ENCODE results near the gene SH3BP5L.
"Not testable (repeated sequence)": the region's sequence is repeated elsewhere in the genome, so short reads cannot be mapped to it uniquely, and the experiment has no call there.

SH3BP5L gene

DNA sequence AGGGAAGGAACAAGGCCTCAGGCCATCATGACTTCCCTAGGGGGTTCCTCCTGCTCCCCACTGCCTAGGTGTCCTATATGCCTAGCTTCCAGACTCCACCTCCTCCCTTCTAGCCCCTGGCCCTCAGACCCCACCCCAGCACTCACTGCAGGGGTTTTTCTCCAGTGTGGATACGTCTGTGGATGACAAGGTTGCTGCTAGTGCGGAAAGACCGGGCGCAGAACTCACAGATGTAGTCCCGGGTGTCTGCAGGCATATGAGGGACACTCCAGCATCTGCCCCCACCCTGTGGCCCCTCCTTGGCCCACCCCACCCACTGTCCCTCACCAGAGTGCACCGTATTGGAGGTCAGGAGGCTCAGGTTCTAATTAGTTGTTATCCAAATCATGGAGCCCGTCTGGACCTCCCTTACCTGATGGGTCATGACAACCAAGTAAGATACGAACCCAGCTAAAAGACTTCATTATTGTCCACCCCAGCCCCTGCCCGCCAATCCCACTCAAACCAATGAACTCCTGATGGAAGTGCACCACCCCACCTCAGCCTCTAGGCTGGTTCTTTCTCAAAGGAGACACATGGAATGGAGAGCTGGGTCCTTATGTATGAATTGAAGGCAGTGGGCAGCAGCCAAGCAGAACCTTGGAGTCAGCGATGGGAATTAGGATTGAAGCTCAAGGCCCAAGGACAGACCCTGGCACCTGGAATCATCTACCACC is 25.0 kb upstream of the SH3BP5L start:
- no peak for DNase-seq (ENCODE audit: low spot score)

DNA sequence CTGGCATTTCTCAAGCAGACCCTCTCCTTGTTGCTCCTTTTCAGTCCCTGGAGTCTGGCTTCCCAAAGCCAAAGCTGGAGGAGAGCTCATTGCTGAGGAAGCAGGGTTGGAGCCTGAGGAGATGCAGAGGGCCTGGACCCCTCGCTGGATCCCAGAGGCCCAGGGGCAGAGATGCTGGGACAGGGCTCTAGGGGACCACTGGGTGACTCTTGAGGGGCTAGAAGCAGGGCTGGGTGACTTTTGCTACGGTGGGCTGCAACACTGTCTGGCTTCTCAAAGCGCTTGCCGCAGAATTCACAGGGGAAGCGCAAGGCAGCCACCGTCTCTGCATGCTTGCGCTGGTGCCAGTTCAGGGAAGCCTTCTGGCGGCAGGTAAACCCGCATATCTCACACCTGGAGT is 24.4 kb upstream of the SH3BP5L start:
- DNase-seq (ENCODE audit: low spot score): no peak

DNA sequence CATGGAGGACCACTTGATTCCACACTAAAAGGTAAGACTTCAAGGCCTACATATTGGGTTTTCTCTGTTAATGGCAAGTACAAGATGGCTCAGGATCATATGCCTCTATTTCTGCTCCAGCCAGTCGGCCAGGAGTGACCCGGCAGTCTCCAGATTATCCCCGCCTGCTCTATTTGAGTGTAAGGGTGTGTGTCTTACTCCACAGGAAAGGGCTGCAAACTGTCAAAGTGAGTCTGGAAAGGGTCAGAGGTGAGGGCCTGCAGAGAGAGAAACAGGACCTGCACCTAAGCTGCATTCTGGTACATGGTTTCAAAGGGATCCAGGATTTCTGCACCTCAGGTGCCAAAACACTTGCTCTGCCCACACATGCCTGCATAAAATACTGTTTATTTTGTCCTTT is 23.9 kb upstream of the SH3BP5L start:
- DNase-seq (ENCODE audit: low spot score): no peak

DNA sequence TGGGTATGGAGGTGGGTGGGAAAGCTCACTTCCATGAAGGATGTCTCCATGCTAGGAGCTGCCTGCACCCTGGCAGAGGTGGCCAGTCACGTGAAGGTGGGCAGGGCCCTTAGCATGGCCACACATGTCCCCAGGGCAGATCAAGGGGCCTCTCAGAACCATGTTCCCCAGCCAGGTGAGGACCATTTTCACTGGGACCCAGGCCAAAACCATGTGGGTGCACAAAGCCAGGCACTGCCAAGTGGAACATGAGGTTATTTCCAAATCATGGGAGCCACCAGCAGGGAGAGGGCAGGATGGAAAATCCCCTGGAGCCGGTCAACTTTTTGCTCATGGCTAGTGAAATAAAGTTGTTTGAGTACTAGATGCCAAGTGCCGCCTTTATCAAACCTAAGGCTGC is 23.4 kb upstream of the SH3BP5L start:
- DNase-seq (ENCODE audit: low spot score): no peak

DNA sequence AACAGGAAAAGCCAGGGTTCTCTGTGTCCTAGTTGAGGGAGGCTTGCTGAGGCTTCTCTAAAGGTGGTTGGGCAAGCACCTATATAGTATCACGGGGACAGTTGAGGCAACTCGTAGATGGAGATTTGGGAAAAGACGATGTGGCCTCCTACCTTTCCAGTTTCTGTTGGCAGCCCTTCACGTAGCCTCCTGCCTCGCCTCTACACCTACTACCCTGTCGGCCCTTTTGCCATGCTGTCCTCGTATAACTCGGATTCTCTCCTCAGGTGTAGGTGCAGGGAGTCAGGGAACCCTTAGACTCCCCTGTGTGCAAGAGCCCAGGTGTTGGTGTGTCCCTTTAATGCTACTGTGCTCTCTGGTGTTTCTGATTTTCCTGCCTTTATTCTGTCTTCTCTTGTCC is 22.9 kb upstream of the SH3BP5L start:
- DNase-seq (ENCODE audit: low spot score): no peak

DNA sequence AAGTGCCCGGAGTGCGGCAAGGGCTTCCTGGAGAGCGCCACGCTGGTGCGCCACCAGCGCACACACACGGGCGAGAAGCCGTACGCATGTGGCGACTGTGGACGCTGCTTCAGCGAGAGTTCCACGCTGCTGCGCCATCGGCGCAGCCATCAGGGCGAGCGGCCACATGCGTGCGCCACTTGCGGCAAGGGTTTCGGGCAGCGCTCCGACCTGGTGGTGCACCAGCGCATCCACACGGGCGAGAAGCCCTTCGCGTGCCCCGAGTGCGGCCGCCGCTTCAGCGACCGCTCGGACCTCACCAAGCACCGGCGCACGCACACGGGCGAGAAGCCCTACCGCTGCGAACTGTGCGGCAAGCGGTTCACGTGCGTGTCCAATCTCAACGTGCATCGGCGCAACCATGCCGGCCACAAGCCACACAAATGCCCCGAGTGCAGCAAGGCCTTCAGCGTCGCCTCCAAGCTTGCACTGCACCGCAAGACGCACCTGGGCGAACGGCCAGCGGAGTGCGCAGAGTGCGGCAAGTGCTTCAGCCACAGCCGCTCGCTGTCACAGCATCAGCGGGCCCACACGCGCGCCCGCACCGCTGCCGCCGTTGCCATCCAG is 22.3 kb upstream of the SH3BP5L start:
- no peak for DNase-seq (ENCODE audit: low spot score)

DNA sequence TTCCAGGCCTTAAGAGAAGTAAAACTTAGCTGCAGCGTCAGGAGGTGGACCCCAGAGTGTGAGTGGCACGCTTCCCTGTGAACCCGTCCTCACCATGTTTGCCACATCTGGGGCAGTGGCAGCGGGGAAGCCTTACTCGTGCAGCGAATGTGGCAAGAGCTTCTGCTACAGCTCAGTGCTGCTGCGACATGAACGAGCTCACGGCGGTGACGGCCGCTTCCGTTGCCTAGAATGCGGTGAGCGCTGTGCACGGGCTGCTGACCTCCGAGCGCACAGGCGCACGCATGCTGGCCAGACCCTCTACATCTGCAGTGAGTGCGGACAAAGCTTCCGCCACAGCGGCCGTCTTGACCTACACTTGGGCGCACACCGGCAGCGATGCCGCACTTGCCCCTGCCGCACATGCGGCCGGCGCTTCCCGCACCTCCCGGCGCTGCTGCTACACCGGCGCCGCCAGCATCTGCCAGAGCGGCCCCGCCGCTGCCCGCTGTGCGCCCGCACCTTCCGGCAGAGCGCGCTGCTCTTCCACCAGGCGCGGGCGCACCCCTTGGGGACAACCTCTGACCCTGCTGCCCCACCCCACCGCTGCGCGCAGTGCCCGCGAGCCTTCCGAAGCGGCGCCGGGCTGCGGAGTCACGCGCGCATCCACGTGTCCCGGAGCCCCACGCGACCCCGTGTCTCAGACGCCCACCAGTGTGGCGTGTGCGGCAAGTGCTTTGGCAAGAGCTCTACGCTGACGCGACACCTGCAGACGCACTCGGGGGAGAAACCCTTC is 21.7 kb upstream of the SH3BP5L start:
- DNase-seq (ENCODE audit: low spot score): no peak

DNA sequence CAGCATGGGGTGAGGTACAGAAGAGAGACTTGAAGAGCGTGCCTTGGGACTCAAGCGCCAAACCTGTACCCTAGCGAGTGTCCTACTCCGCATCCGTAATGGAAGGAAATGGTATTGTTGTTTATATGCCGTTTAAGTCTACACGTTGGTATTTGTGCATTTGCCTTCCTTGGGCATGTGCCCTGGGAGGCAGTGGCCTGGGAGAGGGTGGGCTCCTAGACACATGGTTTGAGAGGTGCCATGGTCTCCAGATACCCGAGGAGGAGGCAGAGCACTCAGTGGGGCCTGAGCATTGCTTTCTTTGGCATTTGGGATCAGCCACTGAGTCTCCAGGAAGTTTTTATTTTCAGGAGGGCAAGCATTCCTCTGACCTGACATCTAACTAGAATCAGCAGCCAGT is 18.8 kb upstream of the SH3BP5L start:
- DNase-seq (ENCODE audit: low spot score): no peak

DNA sequence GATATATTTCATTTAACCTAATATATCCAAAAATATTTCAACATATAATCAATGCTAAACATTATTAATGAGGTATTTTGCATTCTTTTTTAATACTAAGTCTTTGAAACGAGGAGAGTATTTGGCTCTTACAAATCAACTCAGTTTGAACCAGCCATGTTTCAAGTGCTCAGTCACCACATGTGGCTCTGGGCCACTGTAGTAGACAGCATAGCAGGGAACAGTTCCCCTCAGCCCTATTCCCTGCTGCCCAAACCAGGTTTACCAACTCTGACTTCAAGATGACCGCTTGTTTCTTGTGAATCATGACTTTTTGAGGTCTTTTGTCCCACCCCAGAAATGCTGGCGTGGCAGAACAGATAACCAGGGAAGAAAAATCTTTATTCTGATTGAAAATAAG is 18.0 kb upstream of the SH3BP5L start:
- no peak for DNase-seq (ENCODE audit: low spot score)

DNA sequence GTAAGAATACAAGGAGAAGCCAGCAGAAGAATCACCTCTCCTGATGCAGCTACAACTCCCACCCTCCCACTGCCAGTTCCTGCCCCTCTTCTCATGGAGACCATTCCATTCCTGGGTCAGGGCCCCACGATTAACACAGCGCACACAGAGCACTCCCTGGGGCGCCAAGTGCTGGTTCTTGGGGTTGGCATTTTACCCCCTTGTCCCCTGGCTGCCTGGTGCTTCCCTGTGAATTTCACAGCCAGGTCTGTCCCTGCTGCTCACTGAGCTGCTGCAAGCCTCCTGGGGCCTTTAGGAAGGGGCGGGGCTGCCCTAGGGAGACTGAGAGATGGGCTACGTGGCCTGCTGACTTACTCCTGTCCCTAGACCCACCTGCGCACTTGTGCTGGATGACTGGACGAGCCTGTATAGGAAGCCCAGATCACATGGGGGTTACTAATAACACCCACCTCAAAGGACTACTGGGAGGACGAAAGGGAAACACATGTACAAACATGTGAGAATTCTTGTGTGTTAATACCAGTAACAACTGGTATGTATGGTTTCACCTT is 17.1 kb upstream of the SH3BP5L start:
- no peak for DNase-seq (ENCODE audit: low spot score)

DNA sequence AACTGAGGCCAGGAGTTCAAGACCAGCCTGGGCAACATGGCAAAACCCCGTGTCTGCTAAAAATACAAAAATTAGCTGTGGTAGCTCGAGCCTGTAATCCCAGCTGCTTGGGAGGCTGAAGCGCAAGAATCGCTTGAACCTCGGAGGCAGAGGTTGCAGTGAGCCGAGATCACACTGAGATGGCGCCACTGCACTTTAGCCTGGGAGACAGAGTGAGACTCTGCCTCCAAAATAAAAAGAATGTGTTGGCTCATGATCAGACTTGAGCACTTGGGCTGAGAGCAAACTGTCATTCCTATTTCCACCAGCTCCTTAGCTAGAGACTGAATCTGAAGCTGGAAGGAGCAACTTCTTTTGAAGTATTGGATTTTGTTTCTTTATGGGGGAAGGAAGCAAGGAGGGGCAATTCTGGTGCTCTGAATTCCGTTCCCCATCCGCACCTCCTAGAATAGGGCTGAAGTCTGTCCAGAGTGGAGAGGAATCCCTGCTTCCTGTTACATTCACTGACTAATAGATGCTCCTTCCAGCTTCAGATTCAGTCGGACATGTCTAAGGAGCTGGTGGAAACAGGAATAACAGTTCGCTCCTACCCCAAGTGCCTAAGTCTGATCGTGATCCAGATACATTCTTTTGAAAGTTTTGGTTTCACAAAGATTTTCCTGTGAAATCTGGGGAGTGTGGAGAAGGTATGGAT is 16.1 kb upstream of the SH3BP5L start:
- no peak for DNase-seq (ENCODE audit: low spot score)

DNA sequence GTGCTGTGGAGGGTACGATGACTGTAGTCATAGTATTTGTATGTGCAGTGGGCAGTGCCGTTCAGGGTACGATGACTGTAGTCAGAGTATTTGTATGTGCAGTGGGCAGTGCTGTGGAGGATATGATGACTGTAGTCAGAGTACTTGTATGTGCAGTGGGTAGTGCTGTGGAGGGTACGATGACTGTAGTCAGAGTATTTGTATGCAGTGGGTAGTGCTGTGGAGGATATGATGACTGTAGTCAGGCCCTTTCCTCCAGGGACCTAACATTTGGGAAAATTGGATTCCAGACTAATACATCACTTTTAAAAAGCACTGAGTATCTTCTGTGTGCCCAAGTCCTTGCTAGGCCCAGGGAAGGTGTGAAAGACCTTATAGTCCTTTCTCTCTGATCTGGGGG is 15.2 kb upstream of the SH3BP5L start:
- no peak for DNase-seq (ENCODE audit: low spot score)

DNA sequence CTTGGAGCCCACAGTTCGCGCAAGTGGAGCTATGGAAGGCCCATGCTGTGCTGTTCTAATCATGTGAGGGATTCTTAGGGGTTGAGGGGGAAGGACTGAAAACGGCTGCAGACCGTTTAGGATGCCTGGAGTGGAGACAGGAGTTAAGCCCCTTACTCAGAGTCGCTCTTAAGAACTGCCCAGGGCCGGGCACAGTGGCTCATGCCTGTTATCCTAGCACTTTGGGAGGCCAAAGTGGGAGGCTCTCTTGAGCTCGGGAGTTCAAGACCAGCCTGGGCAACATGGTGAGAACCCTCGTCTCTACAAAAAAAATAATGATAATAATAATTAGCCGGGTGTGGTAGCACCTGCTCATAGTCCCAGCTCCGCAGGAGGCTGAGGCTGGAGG is 13.4 kb upstream of the SH3BP5L start:
- no peak for DNase-seq (ENCODE audit: low spot score)

DNA sequence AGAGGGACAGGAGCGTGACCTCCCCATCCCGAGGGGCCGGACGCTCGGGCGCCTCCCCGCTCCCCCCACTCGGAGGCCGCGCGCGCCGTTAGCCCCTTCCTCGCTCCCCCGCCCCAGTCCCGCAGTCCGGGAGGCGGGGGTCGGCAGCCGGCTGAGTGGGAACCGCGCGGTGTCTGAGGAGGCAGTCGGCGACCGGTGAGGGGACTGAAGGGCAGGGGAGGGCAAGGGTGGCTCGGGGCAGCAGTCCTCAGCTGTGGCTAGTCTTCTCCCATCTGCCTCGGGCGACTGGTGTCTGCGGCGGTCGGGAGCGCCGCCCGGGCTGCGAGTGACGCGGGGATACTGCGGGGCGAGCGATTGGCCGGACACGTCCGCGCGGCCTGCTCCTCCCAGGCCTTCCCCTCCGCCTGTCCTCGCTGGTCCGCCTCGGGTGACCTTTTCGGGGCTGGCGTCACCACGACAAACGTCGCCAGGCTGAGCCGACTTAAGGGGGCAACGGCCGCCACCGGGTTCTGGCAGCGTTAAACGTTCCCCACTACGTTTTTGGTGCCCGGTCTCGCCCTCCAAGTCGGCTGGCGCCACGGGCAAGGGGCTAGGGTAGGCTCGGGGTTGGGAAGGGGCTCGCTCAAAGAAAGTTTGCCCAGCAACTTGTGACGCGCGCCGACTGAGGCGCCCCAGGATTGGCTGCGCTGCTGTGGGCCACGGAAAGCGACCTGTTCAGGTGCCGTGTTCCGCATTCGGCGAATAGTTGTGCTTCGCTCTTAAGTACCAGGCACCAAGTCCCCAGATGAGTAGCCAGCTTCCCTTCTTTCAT is 12.8 kb upstream of the SH3BP5L start:
- DNase-seq (ENCODE audit: low spot score): peak; percentile 77

DNA sequence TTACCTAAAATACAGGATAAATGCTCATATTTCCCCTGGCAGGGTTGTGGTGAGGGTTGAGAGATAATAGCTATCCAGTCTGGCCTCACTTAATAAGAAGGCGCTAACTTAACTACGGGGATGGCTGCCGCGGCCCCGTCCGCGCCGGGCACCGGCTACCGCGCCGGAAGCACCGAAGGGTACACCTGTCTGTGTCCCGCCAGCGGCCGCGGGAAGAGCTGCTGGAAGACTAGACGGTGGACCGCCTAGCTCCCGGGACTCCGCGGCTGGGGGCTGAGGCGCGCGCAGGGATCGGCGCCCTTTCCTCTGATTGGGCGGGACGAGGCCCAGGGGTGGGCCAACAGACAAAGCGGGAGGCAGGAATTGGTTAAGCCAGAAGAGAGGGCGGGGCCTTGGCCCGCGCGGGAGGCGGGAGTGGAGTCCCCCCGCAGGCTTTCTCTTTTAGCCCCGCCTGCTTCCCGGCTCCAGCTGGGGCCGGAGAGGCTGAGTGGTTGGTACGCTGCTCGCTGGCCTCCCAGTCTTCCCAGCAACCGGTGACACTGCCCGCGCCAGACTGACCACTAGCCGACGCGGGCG is 12.2 kb upstream of the SH3BP5L start, which contains the start of gene ZNF672:
Gene ZNF672, plus strand, starts transcription at position 444 of the 576 bp plus-strand sequence. CDS start 9,051 bp downstream, outside the sequence.
- peak; percentile 98 for DNase-seq (ENCODE audit: low spot score)

DNA sequence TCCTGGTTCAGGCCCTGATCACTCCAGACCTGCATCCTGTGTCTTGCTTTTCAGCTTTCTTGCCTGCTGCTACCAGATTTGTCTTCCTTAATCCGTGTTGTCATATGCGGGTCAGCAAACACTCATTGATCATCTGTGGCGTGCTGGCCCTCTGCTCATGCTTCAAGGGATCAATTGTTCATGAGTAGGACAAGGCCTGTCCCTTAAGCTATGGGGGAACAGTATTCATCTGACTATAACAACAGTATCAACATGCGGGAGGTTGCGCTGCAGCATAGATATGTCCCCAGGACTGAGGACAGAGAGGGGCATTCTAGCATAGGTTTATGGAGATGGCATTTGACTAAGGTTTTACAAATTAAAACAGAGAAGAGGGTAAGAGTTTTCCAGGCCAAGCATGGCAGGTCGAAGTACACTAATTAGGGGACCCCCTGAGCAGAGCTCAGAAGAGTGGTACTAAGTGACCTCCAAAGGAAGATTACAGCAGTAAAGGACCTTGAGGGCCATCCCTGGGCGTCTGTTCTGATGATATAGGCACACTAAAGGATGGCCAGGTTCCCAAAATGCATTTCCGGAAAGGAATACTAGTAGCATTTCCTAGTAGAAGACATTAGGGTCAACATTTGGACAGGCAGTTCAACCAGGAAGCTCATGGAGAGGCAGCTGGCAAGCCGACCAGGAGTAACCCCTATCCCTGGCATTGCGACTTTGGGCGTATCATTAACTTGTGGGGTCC is 11.5 kb upstream of the SH3BP5L start:
- DNase-seq (ENCODE audit: low spot score): no peak

DNA sequence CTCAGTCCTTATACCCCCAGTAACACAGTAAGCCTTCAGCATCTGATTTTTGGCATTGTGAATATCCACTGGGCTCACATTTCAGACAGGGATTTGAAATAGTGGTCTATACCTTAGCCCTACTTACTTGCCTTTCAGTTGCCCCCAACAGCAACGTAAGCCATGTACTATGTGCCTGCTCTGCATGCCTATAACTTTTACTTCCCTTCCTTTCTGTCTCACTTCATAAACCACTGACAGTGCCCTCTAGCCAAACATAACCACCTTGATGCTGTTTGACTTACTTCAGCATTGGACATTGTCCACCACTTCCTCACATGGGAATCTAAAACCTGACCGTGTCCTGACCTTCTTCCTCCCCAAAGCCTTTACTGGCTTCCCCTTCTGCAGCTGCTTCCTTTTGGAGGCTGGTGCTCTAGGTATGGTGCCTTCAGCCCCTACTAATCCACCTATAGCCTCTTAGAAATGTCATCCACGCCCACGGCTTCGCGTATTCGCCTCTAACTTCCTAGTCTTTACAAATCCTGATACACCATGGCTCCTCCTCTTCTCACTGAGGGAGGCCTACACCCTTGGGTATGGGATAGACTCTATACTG is 8.7 kb upstream of the SH3BP5L start:
- DNase-seq (ENCODE audit: low spot score): no peak

DNA sequence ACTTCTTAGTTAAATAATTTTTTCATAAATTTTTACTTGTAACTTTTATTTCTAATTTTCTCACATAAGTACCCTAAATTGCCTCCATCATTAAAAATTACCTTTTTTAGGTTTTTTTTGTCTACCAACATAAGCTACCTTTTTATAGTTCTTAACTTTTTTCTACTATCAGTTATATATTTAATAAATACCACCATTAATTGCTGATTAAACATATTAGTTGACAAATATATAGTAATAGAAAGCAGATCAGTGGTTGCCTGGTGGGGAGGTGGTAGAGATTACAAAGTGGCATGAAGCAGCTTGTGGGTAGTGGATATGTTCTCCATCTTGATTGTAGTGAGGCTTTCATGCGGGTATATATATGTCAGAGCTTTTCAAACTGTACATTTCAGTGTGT is 6.1 kb upstream of the SH3BP5L start:
- DNase-seq (ENCODE audit: low spot score): no peak

DNA sequence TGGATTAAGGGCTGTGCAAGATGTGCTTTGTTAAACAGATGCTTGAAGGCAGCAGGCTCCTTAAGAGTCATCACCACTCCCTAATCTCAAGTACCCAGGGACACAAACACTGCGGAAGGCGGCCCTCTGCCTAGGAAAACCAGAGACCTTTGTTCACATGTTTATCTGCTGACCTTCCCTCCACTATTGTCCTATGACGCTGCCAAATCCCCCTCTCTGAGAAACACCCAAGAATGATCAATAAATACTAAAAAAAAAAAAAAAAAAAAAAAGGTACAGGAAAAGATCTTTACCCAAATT is 5.0 kb upstream of the SH3BP5L start:
- DNase-seq (ENCODE audit: low spot score): not testable (repeated sequence)

DNA sequence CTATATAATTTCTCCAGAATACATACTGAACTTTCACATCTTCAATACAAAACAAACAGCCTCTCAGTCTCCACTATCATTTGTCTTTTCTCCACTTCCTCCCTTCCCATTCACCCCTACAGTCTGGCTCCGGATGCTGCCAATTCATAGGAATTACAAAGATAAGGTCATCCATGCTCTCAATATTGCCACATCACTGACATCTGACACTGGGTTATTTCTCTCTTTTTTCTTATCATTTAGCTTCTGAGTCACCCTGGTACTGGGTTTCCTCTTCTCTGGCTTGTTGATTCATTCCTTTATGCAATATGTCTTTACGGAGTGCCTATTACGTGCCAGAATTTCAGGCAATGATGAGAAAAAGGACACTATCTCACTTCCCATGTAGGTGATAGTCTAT is 3.1 kb upstream of the SH3BP5L start:
- no peak for DNase-seq (ENCODE audit: low spot score)
